GM18858 (cell line): ENCODE data around the gene TUBB4B.

Experiments used
- ATAC-seq: cut with Tn5 transposase; IDR thresholded peaks from one replicate; pipeline ENCODE4 v1.9.1; 2021; ENCODE audit not compliant: unreplicated experiment

The TUBB4B gene

DNA sequence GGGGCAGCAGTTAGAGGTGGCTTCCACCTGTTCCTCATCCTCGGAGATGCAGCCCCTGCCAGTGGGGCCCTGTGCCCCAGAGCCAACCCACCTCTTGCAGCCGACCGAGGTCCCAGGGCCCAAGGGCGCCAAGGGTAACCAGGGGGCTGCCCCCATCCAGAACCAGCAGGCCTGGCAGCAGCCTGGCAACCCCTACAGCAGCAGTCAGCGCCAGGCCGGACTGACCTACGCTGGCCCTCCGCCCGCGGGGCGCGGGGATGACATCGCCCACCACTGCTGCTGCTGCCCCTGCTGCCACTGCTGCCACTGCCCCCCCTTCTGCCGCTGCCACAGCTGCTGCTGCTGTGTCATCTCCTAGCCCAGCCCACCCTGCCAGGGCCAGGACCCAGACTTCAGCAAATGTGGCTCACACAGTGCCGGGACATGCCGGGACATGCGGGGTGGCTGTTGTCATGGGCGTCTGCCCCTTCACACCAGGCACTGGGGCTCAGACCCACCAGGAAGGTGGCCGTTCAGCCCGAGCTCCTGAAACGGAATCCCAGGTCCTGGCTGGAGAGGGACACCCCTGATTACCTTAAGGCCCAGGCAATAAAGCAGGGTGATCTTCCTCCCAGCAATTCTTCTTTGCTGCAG is 15.3 kb upstream of the TUBB4B start:
- ATAC-seq: no peak

DNA sequence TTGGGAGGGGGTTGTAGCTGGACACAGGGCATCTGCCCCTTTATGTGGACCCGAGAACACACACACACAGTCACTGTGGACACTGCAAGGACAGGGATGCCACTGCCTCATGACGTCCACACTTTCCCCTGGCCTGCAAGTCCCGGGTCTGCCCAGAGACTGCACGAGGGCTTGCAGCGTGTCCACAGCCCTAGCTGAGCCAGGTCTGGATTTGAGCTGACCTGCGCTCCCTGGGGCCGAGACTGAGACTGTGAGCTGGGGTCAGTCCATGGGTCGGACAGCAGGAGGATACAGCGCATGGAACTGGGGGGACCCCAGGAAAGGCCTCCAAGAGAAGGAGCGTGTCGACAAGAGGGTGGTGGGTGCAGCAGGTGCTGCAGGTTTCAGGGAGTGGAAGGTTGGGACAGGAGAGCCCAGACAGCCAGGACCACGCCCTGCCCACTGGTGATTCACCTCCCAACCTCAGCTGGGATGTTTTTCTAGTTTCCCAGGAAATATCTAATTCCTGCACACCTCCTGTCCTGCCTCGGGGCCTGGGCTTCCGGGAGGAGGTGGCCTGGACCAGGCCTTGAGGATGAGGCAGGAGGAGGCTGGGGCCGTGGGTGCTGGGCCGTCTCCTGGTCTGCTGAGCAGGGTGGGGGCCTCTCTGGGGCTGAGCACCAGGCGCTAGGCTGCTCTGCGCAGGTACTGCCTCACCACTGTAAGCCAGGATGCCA is 14.6 kb upstream of the TUBB4B start:
- ATAC-seq: no peak

DNA sequence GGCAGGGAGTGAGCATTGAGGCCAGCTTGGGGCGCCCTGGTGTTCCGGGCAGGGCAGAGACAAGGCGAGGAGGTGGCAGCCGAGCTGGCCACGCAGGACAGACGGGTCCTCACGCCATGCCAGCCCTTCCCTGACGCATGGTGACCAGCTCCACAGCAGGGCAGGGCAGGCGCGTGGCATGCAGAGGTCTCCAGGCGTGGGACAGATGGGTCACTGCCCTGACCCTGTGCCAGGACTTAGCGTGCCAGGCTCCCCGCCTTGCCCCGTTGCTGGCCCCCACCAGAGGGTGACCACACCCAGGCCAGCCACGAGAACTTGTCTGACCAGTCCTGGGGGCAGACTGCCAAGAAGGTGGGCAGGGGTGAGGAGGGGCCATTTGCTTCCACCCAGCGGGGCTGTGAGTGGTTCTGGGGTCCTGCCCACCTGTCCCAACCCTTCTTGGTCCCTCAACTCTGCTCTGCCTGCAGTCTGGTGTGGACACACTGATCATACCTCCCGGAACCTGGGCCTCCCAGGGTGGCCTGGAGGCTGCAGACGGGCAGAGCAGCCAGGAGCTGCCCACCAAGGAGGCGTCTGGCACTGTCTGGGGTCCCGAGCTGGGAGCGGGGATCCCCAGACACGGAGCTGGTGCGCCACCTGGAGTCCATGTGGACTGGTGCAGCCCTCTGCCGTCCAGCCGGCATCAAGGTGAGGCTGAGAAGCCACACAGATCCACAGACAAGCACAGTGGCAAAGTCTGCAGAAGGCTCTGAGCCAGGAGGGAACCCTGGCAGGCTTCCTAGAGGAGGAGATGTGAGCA is 13.8 kb upstream of the TUBB4B start, which contains the start of gene RNF224:
TSS of gene RNF224 (plus strand) at position 449 of the 799 bp plus-strand sequence. CDS start 834 bp downstream, outside the sequence.
- no peak for ATAC-seq

DNA sequence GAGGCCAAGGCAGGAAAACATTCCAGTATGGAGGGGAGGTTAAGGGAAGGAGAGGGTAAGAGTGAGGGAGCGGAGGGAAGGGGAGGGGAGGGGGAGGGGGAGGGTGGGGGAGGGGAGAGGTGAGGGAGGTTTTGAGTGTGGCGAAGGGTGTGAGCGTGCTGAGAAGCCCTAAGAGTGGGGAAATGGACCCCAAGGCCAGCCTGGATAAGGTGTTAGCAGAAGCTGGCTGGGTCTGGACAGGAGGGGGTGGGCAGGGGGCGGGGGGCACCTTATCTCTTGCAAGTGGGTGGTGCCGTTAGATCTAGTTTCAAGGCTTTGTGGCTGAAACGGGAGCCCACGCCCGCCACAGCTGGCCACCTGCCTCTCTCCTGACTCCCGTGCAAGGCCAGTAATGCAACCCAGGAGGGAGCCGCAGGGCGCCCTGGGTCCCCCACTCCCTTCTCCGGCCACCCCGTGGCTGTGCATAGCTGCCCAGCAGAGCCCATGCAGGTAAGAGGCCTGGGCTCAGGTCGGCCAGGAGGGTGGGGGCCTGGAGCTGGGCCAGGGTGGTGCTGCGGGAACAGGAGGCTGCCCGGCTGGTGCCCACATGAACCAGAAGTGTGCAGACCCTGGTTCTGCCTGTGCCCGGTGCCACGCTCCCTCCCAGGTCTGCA is 13.1 kb upstream of the TUBB4B start:
- ATAC-seq: no peak

DNA sequence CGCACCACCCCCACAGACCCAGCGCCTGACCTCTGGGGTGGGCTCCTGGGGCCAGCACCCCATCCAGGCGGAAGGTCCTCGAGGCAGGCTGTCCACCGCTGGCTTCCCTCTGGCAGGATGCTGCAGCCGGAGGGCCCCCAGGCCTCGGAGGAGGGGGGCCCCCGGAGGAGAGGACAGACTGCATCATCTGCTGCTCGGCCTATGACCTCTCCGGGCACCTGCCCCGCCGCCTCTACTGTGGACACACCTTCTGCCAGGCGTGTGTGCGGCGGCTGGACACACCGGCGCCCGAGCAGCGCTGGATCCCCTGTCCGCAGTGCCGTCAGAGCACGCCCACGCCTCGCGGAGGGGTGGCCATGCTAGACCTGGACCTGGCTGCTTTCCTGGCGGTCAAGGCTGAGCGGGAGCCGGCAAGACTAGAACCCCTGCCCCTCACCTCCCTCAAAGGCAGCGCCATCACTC is 12.6 kb upstream of the TUBB4B start:
- no peak for ATAC-seq

DNA sequence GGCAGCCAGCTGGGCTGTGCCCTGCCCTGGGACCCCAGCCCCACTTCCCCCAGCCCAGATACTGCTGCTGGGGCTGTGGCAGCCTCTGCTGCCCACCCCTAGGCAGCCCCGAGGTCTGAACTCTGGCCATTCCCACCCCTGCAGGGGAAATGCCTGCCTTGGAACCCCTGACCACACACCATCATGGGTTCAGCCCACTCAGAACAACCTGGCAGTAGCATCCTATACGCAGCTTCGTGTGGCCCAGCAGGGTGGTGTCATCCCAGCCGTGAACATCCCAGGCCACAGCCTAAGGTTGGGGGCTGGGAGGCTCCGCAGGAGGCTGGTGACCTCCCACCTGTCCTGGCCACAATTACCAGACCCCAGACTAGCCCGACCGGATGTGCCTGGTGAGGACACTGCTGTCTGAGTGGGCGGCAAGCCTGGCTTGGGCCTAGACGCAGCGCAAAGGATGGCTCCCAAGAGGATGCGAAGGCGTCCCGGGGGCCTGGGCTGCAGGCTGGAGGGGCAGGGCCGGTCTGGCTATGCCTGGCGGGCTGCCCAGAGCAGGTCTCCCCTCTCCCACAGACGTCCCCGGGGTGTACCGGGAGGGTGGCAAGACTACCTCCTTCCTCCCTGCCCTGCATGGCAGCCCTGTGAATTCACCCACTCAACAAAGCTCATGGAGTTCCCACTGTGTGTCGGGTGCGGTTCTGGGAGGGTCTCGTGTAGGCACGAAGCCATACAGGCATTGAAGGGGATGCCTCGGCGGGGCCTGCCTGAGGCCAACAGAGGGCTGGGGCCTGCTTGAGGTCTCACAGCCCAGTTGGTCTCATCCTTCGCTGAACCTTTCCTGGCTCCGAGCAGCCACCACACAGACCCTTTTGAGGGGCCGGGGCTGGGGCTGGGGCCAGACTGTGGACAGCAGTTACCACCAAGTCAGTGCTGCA is 11.9 kb upstream of the TUBB4B start:
- no peak for ATAC-seq

DNA sequence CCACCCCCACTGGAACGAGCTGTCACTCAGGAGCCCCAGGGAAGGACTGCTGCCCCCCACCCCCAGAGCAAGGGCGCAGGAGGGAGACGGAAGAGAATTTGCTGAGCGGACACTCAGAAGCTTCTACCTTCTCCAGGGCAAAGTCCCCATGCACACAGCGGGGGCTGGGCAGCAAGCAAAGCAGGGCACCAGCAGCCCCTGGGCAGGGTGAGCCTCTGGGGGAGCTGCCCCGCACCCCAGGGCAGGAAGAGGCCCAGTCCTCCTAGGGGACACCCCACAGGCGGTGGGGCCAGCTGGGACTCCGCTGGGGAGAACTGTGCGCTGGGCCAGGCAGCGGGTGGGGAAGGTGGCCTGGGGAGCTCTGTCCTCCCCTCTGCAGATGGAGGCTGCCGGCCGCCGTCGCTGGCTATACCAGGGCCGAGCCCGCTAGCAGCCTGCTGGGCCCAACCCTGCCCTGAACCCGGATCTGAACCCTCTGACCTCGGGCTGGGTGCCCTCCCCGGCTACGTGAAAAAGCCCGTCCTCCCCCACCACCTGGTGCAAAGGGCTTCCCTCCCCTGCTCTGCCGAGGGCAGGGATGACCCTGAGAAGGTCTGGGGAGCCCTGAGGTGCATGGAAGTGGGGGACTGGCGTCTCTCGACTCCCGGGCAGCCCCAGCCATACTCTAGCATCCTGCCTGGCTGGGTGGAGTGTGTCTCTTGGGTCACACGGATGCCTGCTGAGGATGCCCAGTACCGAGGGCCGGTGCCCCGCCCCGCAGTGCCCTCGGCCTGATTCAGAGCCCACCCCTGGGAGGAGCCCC is 11.0 kb upstream of the TUBB4B start:
- no peak for ATAC-seq

DNA sequence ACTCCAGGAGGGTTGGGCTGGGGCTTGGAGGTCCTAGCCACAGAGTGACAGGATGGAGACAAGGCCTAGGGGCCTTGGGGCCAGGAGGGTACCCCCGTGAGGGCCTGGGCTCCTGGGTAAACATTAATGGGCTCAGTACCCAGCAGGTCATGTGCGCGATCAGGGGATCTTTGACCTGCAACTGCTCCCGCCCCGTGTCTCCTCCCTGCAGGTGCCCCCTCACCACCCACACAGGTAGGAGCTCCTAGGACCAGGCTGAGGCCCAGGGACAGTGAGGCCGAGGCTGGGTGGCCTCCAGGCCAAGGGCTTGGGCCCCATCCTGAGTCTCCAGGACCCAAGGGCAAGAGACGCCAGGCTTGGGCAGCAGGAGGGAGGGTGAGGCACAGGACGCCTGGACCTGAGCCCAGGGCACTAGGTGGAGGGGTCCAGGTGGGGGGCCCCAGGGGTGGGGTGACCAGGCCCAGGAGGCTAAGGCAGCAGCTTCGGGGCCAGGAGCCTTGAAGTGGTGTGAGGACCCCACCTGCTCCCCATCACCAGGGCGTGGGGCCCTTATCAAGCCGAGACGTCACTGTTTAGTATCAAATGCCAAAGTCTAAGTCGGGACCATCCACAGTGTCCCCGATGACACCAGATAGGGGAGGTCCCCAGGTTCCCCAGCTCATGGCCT is 10.2 kb upstream of the TUBB4B start, which contains the start of gene SLC34A3:
TSS of gene SLC34A3 (plus strand) at position 197 of the 667 bp plus-strand sequence. CDS start 802 bp downstream, outside the sequence.
- ATAC-seq: no peak

DNA sequence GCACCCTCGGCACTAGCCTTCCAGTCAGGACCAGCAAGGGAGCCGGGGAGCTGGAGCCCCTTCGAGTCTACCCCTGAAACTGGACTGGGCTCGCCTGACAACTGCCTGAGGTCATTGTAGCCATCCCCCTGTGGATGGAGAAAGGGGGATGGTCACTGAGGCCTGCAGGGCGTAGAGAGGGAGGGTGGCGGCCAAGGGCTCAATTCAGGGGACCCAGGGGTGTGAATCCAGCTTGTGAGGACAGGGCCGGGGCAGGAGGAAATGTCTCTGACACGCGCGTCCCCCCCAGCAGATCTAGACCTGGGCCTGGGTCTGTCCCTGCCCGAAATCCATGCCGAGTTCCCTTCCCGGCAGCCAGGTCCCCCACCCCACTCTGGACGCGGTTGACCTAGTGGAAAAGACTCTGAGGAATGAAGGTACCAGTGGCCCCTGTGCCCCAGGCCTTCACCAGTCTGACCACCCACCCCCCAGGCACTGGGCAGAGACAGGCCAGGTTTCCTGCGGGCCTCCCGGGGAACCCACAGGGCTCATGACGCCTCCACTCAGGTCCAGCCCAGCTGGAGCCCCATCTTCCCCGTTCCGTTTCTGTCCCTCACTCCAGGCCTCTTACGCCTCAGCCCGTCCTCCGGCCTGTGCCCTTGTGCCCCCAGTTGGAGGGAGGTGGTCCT is 9.6 kb upstream of the TUBB4B start:
- ATAC-seq: no peak

DNA sequence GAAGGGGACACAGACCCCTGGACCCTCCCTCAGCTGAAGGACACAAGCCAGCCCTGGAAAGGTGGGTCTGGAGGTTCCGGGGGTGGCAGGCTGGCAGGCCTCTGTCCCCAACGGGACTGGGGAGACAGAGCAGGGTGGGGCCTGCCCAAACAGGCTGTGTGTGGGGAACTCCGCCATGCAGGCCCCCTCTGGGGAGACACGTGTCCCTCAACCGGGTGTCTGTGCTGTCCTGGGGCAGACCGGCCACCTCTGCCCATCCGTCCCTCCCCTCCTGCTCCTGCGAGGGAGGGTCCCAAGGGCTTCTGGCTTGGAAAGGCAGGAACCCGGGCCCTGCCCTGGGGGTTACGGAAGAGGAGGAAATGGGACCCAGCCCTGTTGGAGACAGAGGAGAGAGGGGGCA is 9.0 kb upstream of the TUBB4B start:
- ATAC-seq: no peak

DNA sequence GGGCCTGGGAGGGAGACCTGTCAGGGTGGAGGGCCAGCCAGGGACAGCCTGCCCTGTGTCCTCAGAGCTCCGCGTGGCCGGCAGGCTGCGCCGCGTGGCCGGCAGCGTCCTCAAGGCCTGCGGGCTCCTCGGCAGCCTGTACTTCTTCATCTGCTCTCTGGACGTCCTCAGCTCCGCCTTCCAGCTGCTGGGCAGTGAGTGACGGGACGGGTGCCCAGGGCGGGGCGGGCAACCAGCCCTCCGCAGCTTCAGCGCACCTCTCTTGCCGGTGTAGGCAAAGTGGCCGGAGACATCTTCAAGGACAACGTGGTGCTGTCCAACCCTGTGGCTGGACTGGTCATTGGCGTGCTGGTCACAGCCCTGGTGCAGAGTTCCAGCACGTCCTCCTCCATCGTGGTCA is 8.6 kb upstream of the TUBB4B start:
- ATAC-seq: no peak

DNA sequence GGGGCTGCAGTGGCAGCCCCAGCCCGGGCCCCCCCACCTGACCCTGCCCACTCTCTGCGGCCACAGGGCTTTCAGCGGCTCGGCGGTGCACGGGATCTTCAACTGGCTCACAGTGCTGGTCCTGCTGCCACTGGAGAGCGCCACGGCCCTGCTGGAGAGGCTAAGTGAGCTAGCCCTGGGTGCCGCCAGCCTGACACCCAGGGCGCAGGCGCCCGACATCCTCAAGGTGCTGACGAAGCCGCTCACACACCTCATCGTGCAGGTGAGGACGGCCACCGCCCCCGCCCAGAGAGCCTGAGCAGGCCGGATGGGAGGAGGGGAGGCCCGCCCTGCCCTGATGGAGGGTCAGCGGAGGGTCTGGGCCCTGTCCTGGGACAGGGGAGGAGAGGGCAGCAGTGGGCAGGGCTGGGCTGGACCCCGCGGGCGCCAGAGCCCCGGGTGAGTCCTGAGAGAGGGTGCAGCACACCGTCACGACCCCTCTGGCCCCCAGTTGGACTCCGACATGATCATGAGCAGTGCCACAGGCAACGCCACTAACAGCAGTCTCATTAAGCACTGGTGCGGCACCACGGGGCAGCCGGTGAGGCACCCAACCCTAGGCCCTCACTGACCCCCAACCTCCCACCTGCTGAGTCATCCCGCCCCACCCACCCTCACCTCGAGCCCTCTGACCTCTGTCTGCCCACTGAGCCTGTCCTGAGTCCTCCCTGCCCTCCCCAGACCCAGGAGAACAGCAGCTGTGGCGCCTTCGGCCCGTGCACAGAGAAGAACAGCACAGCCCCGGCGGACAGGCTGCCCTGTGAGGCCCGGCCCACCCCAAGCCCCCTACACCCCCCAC is 7.7 kb upstream of the TUBB4B start:
- no peak for ATAC-seq

DNA sequence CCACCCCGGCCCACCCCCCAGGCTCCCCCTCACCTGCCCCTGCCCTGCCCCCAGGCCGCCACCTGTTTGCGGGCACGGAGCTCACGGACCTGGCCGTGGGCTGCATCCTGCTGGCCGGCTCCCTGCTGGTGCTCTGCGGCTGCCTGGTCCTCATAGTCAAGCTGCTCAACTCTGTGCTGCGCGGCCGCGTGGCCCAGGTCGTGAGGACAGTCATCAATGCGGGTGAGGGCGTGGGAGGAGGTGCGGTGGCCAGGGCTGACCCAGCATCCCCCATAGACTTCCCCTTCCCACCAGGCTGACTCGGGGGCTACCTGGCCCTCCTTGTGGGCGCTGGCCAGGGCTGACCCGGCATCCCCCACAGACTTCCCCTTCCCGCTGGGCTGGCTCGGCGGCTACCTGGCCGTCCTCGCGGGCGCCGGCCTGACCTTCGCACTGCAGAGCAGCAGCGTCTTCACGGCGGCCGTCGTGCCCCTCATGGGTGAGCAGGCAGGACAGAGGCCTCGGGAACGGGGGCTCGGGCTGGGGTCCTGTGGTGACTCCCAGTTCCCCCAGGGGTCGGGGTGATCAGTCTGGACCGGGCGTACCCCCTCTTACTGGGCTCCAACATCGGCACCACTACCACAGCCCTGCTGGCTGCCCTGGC is 6.9 kb upstream of the TUBB4B start:
- ATAC-seq: no peak

DNA sequence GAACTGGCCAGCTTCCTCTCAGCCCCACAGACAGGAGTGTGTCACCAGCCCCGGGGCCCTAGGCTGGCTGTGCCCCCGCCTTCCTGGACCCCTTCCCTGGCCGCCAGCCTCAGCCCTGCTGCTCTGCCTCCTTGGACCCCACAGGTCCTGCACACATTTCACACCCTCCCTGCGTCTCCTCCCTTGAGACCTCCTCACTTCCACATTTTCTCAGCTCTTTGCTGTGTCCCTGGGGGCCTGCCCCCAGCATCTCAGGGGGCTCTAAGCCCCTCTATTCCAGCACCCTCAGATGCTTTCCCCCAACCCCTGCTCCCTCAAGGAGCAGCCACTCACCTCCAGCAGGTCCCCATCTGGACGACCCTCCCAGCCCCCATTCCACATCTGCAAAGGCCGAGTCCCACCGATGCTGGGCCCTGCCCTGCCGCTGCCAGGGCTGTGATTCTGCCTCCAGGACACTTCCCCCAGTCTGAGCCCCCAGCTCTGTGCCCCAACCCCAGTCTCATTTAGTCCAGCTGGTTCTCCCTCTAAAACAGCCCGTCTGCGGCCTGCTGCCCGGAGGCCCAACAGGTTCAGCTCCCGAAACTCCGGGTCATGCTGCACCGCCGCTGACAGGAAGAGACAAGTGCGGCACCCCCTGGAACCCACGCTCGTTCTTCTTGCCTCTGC is 6.2 kb upstream of the TUBB4B start:
- no peak for ATAC-seq

DNA sequence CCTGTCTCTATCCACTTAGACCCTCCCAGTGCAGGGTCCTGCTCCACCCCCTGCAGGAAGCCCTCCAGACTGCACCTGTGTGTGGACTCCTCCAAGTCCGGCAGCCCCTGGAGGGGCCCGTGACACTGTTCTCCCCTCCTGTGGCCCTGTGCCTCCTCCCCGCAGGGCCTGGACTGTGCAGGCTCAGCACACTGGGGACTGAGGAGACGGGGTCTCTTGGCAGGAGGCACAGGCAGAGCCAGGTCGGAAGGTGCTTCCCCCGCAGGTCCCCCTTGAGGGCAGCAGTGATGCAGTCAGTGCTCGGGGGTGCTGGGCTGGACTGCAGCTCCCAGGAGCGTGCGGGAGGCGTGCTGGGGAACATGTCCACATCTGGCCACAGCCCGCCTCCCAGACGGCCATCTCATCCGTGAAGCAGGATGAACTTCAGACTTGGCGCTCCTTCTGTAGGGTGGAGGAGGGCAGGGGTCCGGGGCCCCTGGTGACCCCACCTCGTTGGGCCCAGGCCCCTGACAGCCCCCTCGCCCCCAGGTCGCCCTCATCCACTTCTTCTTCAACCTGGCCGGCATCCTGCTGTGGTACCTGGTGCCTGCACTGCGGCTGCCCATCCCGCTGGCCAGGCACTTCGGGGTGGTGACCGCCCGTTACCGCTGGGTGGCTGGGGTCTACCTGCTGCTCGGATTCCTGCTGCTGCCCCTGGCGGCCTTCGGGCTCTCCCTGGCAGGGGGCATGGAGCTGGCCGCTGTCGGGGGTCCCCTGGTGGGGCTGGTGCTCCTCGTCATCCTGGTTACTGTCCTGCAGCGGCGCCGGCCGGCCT is 5.5 kb upstream of the TUBB4B start:
- no peak for ATAC-seq
